ENCODE data around the gene GAS5.

DNA sequence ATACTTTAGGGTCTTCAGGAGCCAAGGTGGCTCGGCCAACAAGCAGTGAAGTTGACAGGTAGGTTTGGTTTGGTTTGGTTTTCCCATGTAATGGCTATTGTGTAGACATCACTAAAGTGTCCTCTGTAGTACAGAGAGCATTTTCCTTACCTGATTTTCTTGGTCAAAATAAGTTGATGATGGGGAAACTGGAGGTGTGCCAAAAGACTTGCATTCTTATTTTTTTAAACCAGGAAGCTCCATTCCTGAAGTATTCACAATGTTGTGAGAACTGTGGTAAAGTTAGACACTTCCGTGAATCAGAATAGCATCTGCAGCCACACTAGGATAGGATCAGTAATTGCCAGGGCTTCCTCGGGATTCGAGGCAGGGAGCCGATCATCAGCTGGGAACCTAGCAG lies 3.3 kb upstream of the GAS5 start:
- TF ChIP-seq BHLHE40 (IDR thresholded peaks at IDR 0.05; ENCODE audit: borderline replicate concordance): no peak
- TF ChIP-seq, protein P1, sequence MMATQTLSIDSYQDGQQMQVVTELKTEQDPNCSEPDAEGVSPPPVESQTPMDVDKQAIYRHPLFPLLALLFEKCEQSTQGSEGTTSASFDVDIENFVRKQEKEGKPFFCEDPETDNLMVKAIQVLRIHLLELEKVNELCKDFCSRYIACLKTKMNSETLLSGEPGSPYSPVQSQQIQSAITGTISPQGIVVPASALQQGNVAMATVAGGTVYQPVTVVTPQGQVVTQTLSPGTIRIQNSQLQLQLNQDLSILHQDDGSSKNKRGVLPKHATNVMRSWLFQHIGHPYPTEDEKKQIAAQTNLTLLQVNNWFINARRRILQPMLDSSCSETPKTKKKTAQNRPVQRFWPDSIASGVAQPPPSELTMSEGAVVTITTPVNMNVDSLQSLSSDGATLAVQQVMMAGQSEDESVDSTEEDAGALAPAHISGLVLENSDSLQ (IDR thresholded peaks at IDR 0.05): no peak
- TF ChIP-seq FOXM1 (IDR thresholded peaks at IDR 0.05; ENCODE audit: borderline replicate concordance): no peak
- no peak for TF ChIP-seq CTBP1 (IDR thresholded peaks at IDR 0.05; ENCODE audit: borderline replicate concordance)
- TF ChIP-seq LEF1 (IDR thresholded peaks at IDR 0.05; ENCODE audit: borderline replicate concordance): no peak
- no peak for TF ChIP-seq SUZ12 (IDR thresholded peaks at IDR 0.05)

Data from HEK293T (cell line).